WTC11 (cell line): ENCODE results near the gene HOXC4. TPM values are rescaled to one million over a fixed set of nuclear protein-coding genes. Genes with fewer than 3 reads are reported as not detected.

Experiments
- ATAC-seq: fragments of 200-7000 bp; cut with Tn5 transposase; 2 replicates; pipeline ENCODE4 v1.10.0; 2021; ENCODE audit warnings: mild to moderate bottlenecking, moderate library complexity
- CTCF ChIA-PET: fragments of 300-600 bp; sonication (Branson Sonifier 250); formaldehyde crosslinking; loops from one replicate; lab custom pipeline; 2021; ENCODE audit warnings: antibody characterized with exemption; lab: Charles Lee
- POLR2A ChIA-PET: fragments of 350-600 bp; sonication (Branson Sonifier 250); formaldehyde crosslinking; loops from one replicate; lab custom pipeline; 2021; ENCODE audit warnings: antibody characterized with exemption; lab: Charles Lee
- DNase-seq: peaks from one replicate; pipeline ENCODE4 v3.0.0; 2021; ENCODE audit warnings: low spot score
- H3K27ac Mint-ChIP-seq: 2 replicates; pipeline ENCODE4 v1.8.0; 2021; ENCODE audit warnings: mixed read lengths
- H3K27me3 Mint-ChIP-seq: 2 replicates; pipeline ENCODE4 v1.8.0; 2021; ENCODE audit warnings: low read depth, mild to moderate bottlenecking, moderate library complexity, mixed read lengths
- H3K36me3 Mint-ChIP-seq: 2 replicates; pipeline ENCODE4 v1.8.0; 2021; ENCODE audit warnings: mixed read lengths
- H3K4me1 Mint-ChIP-seq: 2 replicates; pipeline ENCODE4 v1.8.0; 2022; ENCODE audit warnings: mixed read lengths
- H3K4me3 Mint-ChIP-seq: 2 replicates; pipeline ENCODE4 v1.8.0; 2021; ENCODE audit warnings: mild to moderate bottlenecking, moderate library complexity, mixed read lengths
- H3K9me3 Mint-ChIP-seq: 2 replicates; pipeline ENCODE4 v1.8.0; 2021; ENCODE audit warnings: mixed read lengths
- ATF1 ChIP-seq: sonication (generic); formaldehyde crosslinking; IDR thresholded peaks from 2 replicates; pipeline ENCODE4 v1.8.1; 2023; ENCODE audit warnings: mild to moderate bottlenecking, moderate library complexity, missing genetic modification reagents
- CBFB ChIP-seq: sonication (generic); formaldehyde crosslinking; IDR thresholded peaks from 2 replicates; pipeline ENCODE4 v1.8.1; 2022; ENCODE audit warnings: mild to moderate bottlenecking, low read depth, missing genetic modification reagents
- CTCF ChIP-seq: fragments of 200-600 bp; IDR thresholded peaks from 2 replicates; pipeline ENCODE4 v1.8.0; 2022; ENCODE audit warnings: antibody characterized with exemption
- ELF4 ChIP-seq: sonication (generic); formaldehyde crosslinking; IDR thresholded peaks from 2 replicates; pipeline ENCODE4 v1.8.1; 2022; ENCODE audit warnings: low read depth, mild to moderate bottlenecking, moderate library complexity, missing genetic modification reagents
- FOXJ3 ChIP-seq: sonication (generic); formaldehyde crosslinking; IDR thresholded peaks from 2 replicates; pipeline ENCODE4 v1.9.0; 2021; ENCODE audit warnings: missing genetic modification reagents, mild to moderate bottlenecking, borderline replicate concordance
- FOXP4 ChIP-seq: sonication (generic); formaldehyde crosslinking; IDR thresholded peaks from 2 replicates; pipeline ENCODE4 v1.8.0; 2022; ENCODE audit warnings: mild to moderate bottlenecking, missing genetic modification reagents
- GABPB1 ChIP-seq: sonication (generic); formaldehyde crosslinking; IDR thresholded peaks from 2 replicates; pipeline ENCODE4 v1.8.1; 2023; ENCODE audit warnings: mild to moderate bottlenecking, missing genetic modification reagents
- PRRX2 ChIP-seq: fragments of 250-450 bp; sonication (Bioruptor Pico); IDR thresholded peaks from 2 replicates; pipeline ENCODE4 v1.8.0; 2021; ENCODE audit warnings: mild to moderate bottlenecking
- RELA ChIP-seq: sonication (generic); formaldehyde crosslinking; IDR thresholded peaks from 2 replicates; pipeline ENCODE4 v1.8.1; 2022; ENCODE audit warnings: missing genetic modification reagents, mild to moderate bottlenecking, borderline replicate concordance
- RORB ChIP-seq: fragments of 250-450 bp; sonication (Bioruptor Pico); IDR thresholded peaks from 2 replicates; pipeline ENCODE4 v1.9.0; 2021; ENCODE audit warnings: mild to moderate bottlenecking
- SMAD3 ChIP-seq: sonication (generic); formaldehyde crosslinking; IDR thresholded peaks from 2 replicates; pipeline ENCODE4 v1.8.0; 2022; ENCODE audit warnings: missing genetic modification reagents, mild to moderate bottlenecking, borderline replicate concordance
- TEAD1 ChIP-seq: sonication (generic); formaldehyde crosslinking; IDR thresholded peaks from 2 replicates; pipeline ENCODE4 v1.8.0; 2022; ENCODE audit warnings: mild to moderate bottlenecking, missing genetic modification reagents
- USF1 ChIP-seq: sonication (generic); formaldehyde crosslinking; IDR thresholded peaks from 2 replicates; pipeline ENCODE4 v1.8.0; 2022; ENCODE audit warnings: mild to moderate bottlenecking, missing genetic modification reagents
- ZBTB21 ChIP-seq: sonication (generic); formaldehyde crosslinking; IDR thresholded peaks from 2 replicates; pipeline ENCODE4 v1.8.1; 2023; ENCODE audit warnings: mild to moderate bottlenecking, missing genetic modification reagents, borderline replicate concordance
- ZBTB43 ChIP-seq: sonication (generic); formaldehyde crosslinking; IDR thresholded peaks from 2 replicates; pipeline ENCODE4 v1.8.1; 2023; ENCODE audit warnings: mild to moderate bottlenecking, missing genetic modification reagents
- ZNF263 ChIP-seq: sonication (generic); formaldehyde crosslinking; IDR thresholded peaks from 2 replicates; pipeline ENCODE4 v1.8.1; 2022; ENCODE audit warnings: low read depth, mild to moderate bottlenecking, moderate library complexity, missing genetic modification reagents
- ZNF396 ChIP-seq: fragments of 250-450 bp; sonication (Bioruptor Pico); IDR thresholded peaks from 2 replicates; pipeline ENCODE4 v1.8.0; 2021; ENCODE audit warnings: mild to moderate bottlenecking, moderate library complexity, borderline replicate concordance
- ZNF416 ChIP-seq: fragments of 250-450 bp; sonication (Bioruptor Pico); IDR thresholded peaks from 2 replicates; pipeline ENCODE4 v1.9.0; 2021; ENCODE audit warnings: mild to moderate bottlenecking, inconsistent platforms
- ZNF532 ChIP-seq: fragments of 250-450 bp; sonication (Bioruptor Pico); IDR thresholded peaks from 2 replicates; pipeline ENCODE4 v1.9.0; 2021; ENCODE audit warnings: mild to moderate bottlenecking, borderline replicate concordance
- total RNA-seq: library from RNA; stranded (reverse); gene quantifications from 3 replicates; pipeline ENCODE4 v1.2.3, GENCODE V29; 2021
- TF ChIP-seq, protein P1 (sequence below): sonication (generic); formaldehyde crosslinking; conservative IDR thresholded peaks from 2 replicates; pipeline ENCODE4 v1.8.1; 2022; ENCODE audit warnings: mild to moderate bottlenecking, missing genetic modification reagents
- TF ChIP-seq, protein P2 (sequence below): sonication (generic); formaldehyde crosslinking; IDR thresholded peaks from 2 replicates; pipeline ENCODE4 v1.8.1; 2023; ENCODE audit warnings: mild to moderate bottlenecking, missing genetic modification reagents, moderate library complexity

The HOXC4 gene
- total RNA-seq, 1 experiment from 2014 or later: 0.46 TPM

- Mint-ChIP-seq H3K4me3 (peak overlapping the region; percentile 64), H3K36me3 (no peaks in the 10 kb centered on the region), H3K4me1 (peaks cover 58% of the 10 kb centered on the region), H3K27me3 (peaks cover 100% of the 10 kb centered on the region), H3K9me3 (no peaks in the 10 kb centered on the region), H3K27ac (no peak overlapping the region)
- TF ChIP-seq, protein P1, sequence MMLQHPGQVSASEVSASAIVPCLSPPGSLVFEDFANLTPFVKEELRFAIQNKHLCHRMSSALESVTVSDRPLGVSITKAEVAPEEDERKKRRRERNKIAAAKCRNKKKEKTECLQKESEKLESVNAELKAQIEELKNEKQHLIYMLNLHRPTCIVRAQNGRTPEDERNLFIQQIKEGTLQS (CRISPR knock-in tag): no peak
- TF ChIP-seq, protein P2, sequence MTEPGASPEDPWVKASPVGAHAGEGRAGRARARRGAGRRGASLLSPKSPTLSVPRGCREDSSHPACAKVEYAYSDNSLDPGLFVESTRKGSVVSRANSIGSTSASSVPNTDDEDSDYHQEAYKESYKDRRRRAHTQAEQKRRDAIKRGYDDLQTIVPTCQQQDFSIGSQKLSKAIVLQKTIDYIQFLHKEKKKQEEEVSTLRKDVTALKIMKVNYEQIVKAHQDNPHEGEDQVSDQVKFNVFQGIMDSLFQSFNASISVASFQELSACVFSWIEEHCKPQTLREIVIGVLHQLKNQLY: no peak
- TF ChIP-seq FOXP4 (no peak), ELF4 (CRISPR knock-in tag) (no peak), SMAD3 (CRISPR knock-in tag) (no peak), CBFB (CRISPR knock-in tag) (no peak), USF1 (no peak), ZBTB21 (CRISPR knock-in tag) (no peak), CTCF (no peak), FOXJ3 (no peak), GABPB1 (no peak), PRRX2 (CRISPR knock-in tag) (no peak)
- ATAC-seq (no peak), DNase-seq (no peak)
- POLR2A ChIA-PET: interaction anchor here (0.7 to 1.1 kb wide), 2 partner anchors 23 to 60 kb away, joined by 3 to 6 read pairs; no protein-coding TSS in a partner anchor
- CTCF ChIA-PET: interaction anchor here (0.6 to 3.0 kb wide), 13 partner anchors 9 to 295 kb away, joined by 3 to 24 read pairs (median 6); partner anchors contain the start of genes HOXC5 and SMUG1
Observed at GRCh38 chr12:54052438-54053002, 1.1 kb upstream of the HOXC4 start.

GRCh38 chr12:54053003-54053750, 458 bp upstream of the HOXC4 start:
- Mint-ChIP-seq H3K27me3 (peaks cover 100% of the 10 kb centered on the region), H3K4me1 (peaks cover 55% of the 10 kb centered on the region), H3K9me3 (no peaks in the 10 kb centered on the region), H3K36me3 (no peaks in the 10 kb centered on the region), H3K4me3 (peak overlapping the region; percentile 64), H3K27ac (no peak overlapping the region)
- peak; percentile 50 for DNase-seq
- POLR2A ChIA-PET: interaction anchor here (1.1 kb wide), 2 partner anchors 22 to 61 kb away, joined by 3 read pairs; no protein-coding TSS in a partner anchor
- ATAC-seq: peak; percentile 13
- CTCF ChIA-PET: interaction anchor here (0.5 to 3.0 kb wide), 15 partner anchors 10 to 296 kb away, joined by 3 to 24 read pairs (median 5); partner anchors contain the start of genes HOXC5 and SMUG1
- TF ChIP-seq ZNF532 (CRISPR knock-in tag): no peak
- no peak for TF ChIP-seq ATF1
- no peak for TF ChIP-seq TEAD1 (CRISPR knock-in tag)
- TF ChIP-seq ZNF396: no peak
- no peak for TF ChIP-seq RELA (CRISPR knock-in tag)
- no peak for TF ChIP-seq RORB
- TF ChIP-seq ZBTB43 (CRISPR knock-in tag): no peak
- TF ChIP-seq ZNF263 (CRISPR knock-in tag): no peak
- no peak for TF ChIP-seq ZNF416
